Lung (tissue), 12 donors: ENCODE measurements around the gene DOCK1. TPM values are rescaled to one million over a fixed set of nuclear protein-coding genes. Genes with fewer than 3 reads are reported as not detected.

Experiments
- ATAC-seq: fragments of 200-7000 bp; cut with Tn5 transposase; one replicate; pipeline ENCODE4 v1.9.1; 2020; ENCODE audit warnings: moderate number of reproducible peaks; ENCODE audit not compliant: insufficient read depth, low FRiP score
- DNase-seq, 3 donors: peaks; one replicate each; pipeline ENCODE4 v3.0.0-alpha.2; 2013 to 2017
- H3K27ac ChIP-seq, 2 donors: one replicate each; pipeline ENCODE4 v1.5.1; 2013; ENCODE audit warnings: mild to moderate bottlenecking in 2 of 2, moderate library complexity in 2 of 2, control low read depth in 1 of 2, inconsistent platforms in 1 of 2, low read depth in 1 of 2, low read length in 1 of 2
- H3K27me3 ChIP-seq, 3 donors: one replicate each; pipeline ENCODE4 v1.5.1; 2013; ENCODE audit warnings: low read length in 2 of 3; ENCODE audit not compliant: control insufficient read depth in 3 of 3, insufficient read depth in 3 of 3
- H3K36me3 ChIP-seq, 4 donors: one replicate each; pipeline ENCODE4 v1.5.1; 2013; ENCODE audit warnings: low read length in 4 of 4, mild to moderate bottlenecking in 1 of 4, moderate library complexity in 1 of 4; ENCODE audit not compliant: control insufficient read depth in 4 of 4, insufficient read depth in 4 of 4
- H3K4me1 ChIP-seq, 5 donors: one replicate each; pipeline ENCODE4 v1.5.1; 2013; ENCODE audit warnings: low read length in 5 of 5, mild to moderate bottlenecking in 2 of 5, moderate library complexity in 1 of 5; ENCODE audit not compliant: control insufficient read depth in 5 of 5, insufficient read depth in 5 of 5
- H3K4me3 ChIP-seq: one replicate; pipeline ENCODE4 v1.5.1; 2013; ENCODE audit warnings: mild to moderate bottlenecking, control low read depth, moderate library complexity
- H3K9ac ChIP-seq, 2 donors: one replicate each; pipeline ENCODE4 v1.5.1; 2013; ENCODE audit warnings: low read length in 2 of 2, control low read depth in 1 of 2; ENCODE audit not compliant: insufficient read depth in 1 of 2
- H3K9me3 ChIP-seq, 4 donors: one replicate each; pipeline ENCODE4 v1.5.1; 2013; ENCODE audit warnings: low read length in 3 of 4, mild to moderate bottlenecking in 1 of 4, moderate library complexity in 1 of 4; ENCODE audit not compliant: control insufficient read depth in 4 of 4, insufficient read depth in 3 of 4
- CTCF ChIP-seq: IDR thresholded peaks from 2 replicates; pipeline ENCODE4 v1.5.1; 2012; ENCODE audit warnings: mild to moderate bottlenecking; ENCODE audit errors: control extremely low read depth, extremely low read depth
- WGBS, 2 donors: extraction: QIAGEN DNeasy Blood & Tissue Kit; methylation state at CpG; one replicate each; pipeline ENCODE4 v1.1.7; 2013; 5-methylcytosine and 5-hydroxymethylcytosine counted together
- polyA plus RNA-seq, 2 donors: library from polyadenylated mRNA; stranded (reverse); fragments of 200-250 nt; gene quantifications; one replicate each; pipeline ENCODE4 v1.2.1, GENCODE V29; 2013
- total RNA-seq, 2 donors: library from RNA; depleted of rRNA in 1 of 2; stranded (reverse); fragments of >200 nt in 1 of 2; gene quantifications; one replicate each; pipeline ENCODE4 v1.2.1, GENCODE V29; 2014 to 2021
- donor health status: control.
- donor health status: control.
- donor health status: Bipolar disorder and iron deficiency.
- donor health status: healthy.
- donor health status: DM: yes; HTN: yes; CAD: no.

The DOCK1 gene
- total and polyA plus RNA-seq, 4 donors = 11.2 to 102 (median 30.5) TPM

GRCh38 chr10:127046975-127047877 is 142.0 kb downstream of the DOCK1 start:
- ATAC-seq (no peak), DNase-seq (no peak)
- TF ChIP-seq CTCF = no peak
- H3K4me3 ChIP-seq = no peak overlapping the region
- no peaks in the 10 kb centered on the region for H3K27me3 ChIP-seq
- H3K27ac ChIP-seq = no peak overlapping the region
- 89 to 93% methylated on average over 7 of the region's 7 CpGs for WGBS, 2 donors
- peaks cover 3 to 29% (median 8%) of the 10 kb centered on the region in 4 donors for H3K36me3 ChIP-seq
- no peak overlapping the region for H3K9ac ChIP-seq
- no peaks in the 10 kb centered on the region for H3K9me3 ChIP-seq
- peaks cover 0 to 4% (median 0%) of the 10 kb centered on the region in 5 donors for H3K4me1 ChIP-seq

- H3K4me3 ChIP-seq = no peak overlapping the region
- no peak overlapping the region for H3K27ac ChIP-seq
- no peak for TF ChIP-seq CTCF
- H3K27me3 ChIP-seq = no peaks in the 10 kb centered on the region
- no peak overlapping the region for H3K9ac ChIP-seq
- ATAC-seq = no peak
- H3K36me3 ChIP-seq = peaks cover 3 to 26% (median 5%) of the 10 kb centered on the region in 4 donors
- 86 to 93% methylated on average over 6 of the region's 6 CpGs for WGBS, 2 donors
- no peak for DNase-seq
- H3K9me3 ChIP-seq = no peaks in the 10 kb centered on the region
- peaks cover 0 to 4% (median 0%) of the 10 kb centered on the region in 5 donors for H3K4me1 ChIP-seq
Observed at GRCh38 chr10:127047878-127048238, 142.6 kb downstream of the DOCK1 start.

- Histone ChIP-seq H3K4me1 (peaks cover 0 to 3% (median 0%) of the 10 kb centered on the region in 5 donors), H3K27ac (no peak overlapping the region), H3K4me3 (no peak overlapping the region), H3K9me3 (no peaks in the 10 kb centered on the region), H3K36me3 (peaks cover 3 to 24% (median 6%) of the 10 kb centered on the region in 4 donors), H3K9ac (no peak overlapping the region), H3K27me3 (no peaks in the 10 kb centered on the region)
- ATAC-seq = no peak
- 76 to 82% methylated on average over 6 of the region's 6 CpGs for WGBS, 2 donors
- DNase-seq = no peak
- no peak for TF ChIP-seq CTCF
Observed at GRCh38 chr10:127048630-127049029, 143.4 kb downstream of the DOCK1 start.
